ENCODE results near the gene C19orf53. TPM values are rescaled to one million over a fixed set of nuclear protein-coding genes. Genes with fewer than 3 reads are reported as not detected.
A peak's percentile ranks its signal among the peaks of the same experiment; 100 is the strongest.

The C19orf53 gene
- total and polyA plus RNA-seq, 9 of the 15 experiments (the other 6 are each of a cell fraction or from before 2014, with no cell fraction given) = 98.5 to 441 (median 164) TPM

- Histone ChIP-seq H4K20me1 (replicated peaks; ENCODE audit: control insufficient read depth, insufficient read depth, low read length) (no peaks in the 10 kb centered on the region), H3K9me1 (ENCODE audit: control insufficient read depth, insufficient read depth, low read length) (no peaks in the 10 kb centered on the region), H2AFZ (ENCODE audit: low read depth, low read length) (no peak overlapping the region), H3K9ac (ENCODE audit: insufficient read depth in 1 of 2, low read depth in 2 of 2, low read length in 2 of 2) (no peak overlapping the region), H3K4me2 (ENCODE audit: insufficient read depth, low read length) (no peak overlapping the region), H3K36me3 (ENCODE audit: control insufficient read depth, insufficient read depth, low read length) (no peaks in the 10 kb centered on the region), H3K9me3 (replicated peaks; ENCODE audit: control insufficient read depth, insufficient read depth, low read depth, low read length) (no peaks in the 10 kb centered on the region), H3K27ac (ENCODE audit: extremely low read depth, low read depth, low read length) (no peak overlapping the region), H3K27me3 (ENCODE audit: control insufficient read depth in 2 of 2, insufficient read depth in 2 of 2, low read length in 2 of 2) (no peaks in the 10 kb centered on the region), H3K4me3 (no peak overlapping the region), H3K79me2 (ENCODE audit: control insufficient read depth, insufficient read depth, low read length) (no peaks in the 10 kb centered on the region), H3K4me1 (replicated peaks in 1 of 2; ENCODE audit: control insufficient read depth in 2 of 2, insufficient read depth in 2 of 2, low read length in 2 of 2) (peaks cover 7 to 27% of the 10 kb centered on the region in 2 experiments; a peak in 4 of 5 replicates)
- WGBS (ENCODE audit: insufficient coverage, low coverage, missing lambda C conversion rate) = 86% methylated on average over 5 of the region's 9 CpGs
- ATAC-seq (no peak), DNase-seq (ENCODE audit: extremely low read depth in 1 of 4, low spot score in 3 of 4) (no peak), FAIRE-seq (no peak)
- no peak for TF ChIP-seq RFX5 (IDR thresholded peaks at IDR 0.05; ENCODE audit: low read depth, low read length)
- no peak for TF ChIP-seq BRF2 (IDR thresholded peaks at IDR 0.05; ENCODE audit: borderline replicate concordance, insufficient read depth, insufficient read length)
- 0 out of 2 replicates have a peak, but pooled peaks have one; percentile 20 for TF ChIP-seq ZNF121 (CRISPR knock-in tag; conservative IDR thresholded peaks at IDR 0.05)
- POLR2A ChIA-PET = interaction anchor here (0.6 to 1.2 kb wide), 5 partner anchors 7 to 240 kb away, joined by 3 read pairs; no protein-coding TSS in a partner anchor
- intact Hi-C loops (cut with micrococcal nuclease) (loop anchor here (5.0 kb wide), 1 partner anchor 36 kb away; no protein-coding TSS in a partner anchor), in situ Hi-C loops (cut with MboI) (no loop called here)
- no TSS peak for BruUV-seq (replicated peaks)
- CTCF ChIA-PET (ENCODE audit: low intra/inter-chr PET ratio) = no interaction called here
These were observed 52.5 kb downstream of the C19orf53 start for GRCh38 chr19:13826652-13827235.

Measured in K562 (cell line).